Measurements from ENCODE around the gene PFKFB2.

- TF ChIP-seq POLR2AphosphoS5 (IDR thresholded peaks at IDR 0.05; ENCODE audit: low read depth, low read length) (no peak), POLR2A (IDR thresholded peaks at IDR 0.05; ENCODE audit: low read depth, low read length) (no peak)
Observed at GRCh38 chr1:207055386-207056001, 2.4 kb downstream of the PFKFB2 start.
